GM19395 (cell line): ENCODE results near the gene MGLL.

Source experiments
- ATAC-seq: cut with Tn5 transposase; IDR thresholded peaks from one replicate; pipeline ENCODE4 v1.9.1; 2021; ENCODE audit warnings: mild to moderate bottlenecking, moderate library complexity; ENCODE audit not compliant: unreplicated experiment

The MGLL gene

GRCh38 chr3:127814325-127814781, 8.0 kb downstream of the MGLL start:
- ATAC-seq: no peak

GRCh38 chr3:127812151-127812550, 10.2 kb downstream of the MGLL start:
- ATAC-seq: no peak

- ATAC-seq: no peak
These were observed 10.6 kb downstream of the MGLL start for GRCh38 chr3:127811717-127812116.

GRCh38 chr3:127809611-127810010, 12.7 kb downstream of the MGLL start:
- ATAC-seq: no peak

DNA sequence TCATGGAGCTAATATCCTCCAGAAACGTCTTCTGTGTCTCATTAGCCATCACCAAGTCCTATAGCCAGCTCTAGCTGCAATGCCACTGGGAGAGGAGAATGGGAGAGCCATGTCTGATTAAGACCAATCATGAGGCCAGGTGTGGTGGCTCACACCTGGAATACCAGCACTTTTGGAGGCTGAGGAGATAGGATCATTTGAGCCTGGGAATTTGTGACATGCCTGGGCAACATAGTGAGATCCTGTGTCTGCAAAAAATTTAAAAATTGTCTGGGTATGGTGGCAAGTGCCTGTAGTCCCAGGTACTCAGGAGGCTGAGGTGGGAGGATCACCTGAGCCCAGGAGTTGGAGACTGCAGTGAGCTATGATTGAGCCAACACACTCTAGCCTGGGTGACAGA, 13.1 kb downstream of the MGLL start:
- ATAC-seq: no peak

- ATAC-seq: no peak
These were observed 14.1 kb downstream of the MGLL start for GRCh38 chr3:127808197-127808596.

- no peak for ATAC-seq
These were observed 17.1 kb downstream of the MGLL start for GRCh38 chr3:127805026-127805753.

DNA sequence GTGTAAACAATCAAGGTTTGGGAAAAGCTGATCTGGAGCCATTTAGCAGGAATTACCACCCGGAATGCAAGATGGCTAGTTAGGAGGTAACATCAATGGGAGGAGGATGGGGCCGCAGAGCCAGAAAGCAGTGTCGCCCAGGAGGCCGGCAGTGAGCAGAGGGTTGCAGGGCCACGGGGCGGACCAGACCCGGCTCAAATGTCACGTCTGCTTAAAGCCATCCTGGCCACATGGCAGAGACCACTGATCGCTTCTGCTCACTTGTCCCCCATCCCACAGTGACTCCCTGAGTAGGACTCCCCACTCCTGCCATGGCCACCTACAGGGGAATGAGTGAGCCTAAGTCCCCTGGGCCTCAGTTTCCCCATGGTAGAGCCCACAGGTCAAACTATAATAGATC, 18.2 kb downstream of the MGLL start:
- no peak for ATAC-seq

GRCh38 chr3:127803619-127804018, 18.7 kb downstream of the MGLL start:
- ATAC-seq: no peak

DNA sequence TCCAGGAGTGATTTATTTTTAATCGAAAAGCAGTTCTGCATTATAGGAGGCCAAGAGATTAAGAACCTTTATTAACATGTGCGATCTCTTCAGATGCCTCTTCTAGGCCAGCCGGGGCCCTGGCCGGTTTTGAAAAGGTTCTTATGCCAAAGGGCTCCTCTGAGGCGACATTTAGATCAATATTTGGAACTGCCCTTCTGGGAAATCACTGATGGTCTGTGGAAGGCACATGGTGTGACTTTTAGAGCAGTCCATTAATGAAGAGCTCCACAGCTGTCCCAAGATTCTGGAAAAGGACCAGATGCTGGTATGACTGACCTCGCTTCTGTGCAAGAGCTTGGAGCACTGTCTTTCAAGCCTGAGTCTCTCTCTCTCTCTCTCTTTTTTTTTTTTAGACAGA, 19.7 kb downstream of the MGLL start:
- no peak for ATAC-seq

GRCh38 chr3:127801731-127802313, 20.5 kb downstream of the MGLL start:
- ATAC-seq: no peak

GRCh38 chr3:127800508-127800907, 21.8 kb downstream of the MGLL start:
- ATAC-seq: no peak

- no peak for ATAC-seq
These were observed 22.7 kb downstream of the MGLL start for GRCh38 chr3:127799476-127800222.

DNA sequence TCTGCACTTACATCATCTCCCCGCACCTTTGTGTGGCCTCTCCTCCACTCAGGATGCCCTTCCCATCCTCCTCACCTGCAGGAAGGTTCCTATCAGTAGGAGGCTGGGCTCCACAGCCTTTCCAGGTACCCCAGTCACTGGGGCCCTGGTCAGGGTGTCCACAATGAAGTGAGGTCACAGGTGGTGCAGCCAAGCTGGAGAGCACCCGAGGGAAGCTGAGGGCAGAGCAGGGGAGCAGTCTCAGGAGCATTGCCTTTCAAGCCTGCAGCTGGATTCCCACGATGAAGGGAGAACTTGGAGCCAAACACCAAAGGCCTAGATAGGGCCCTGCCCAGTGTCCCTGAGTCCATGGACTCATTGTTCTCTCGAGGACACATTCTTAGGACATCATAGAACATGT, 23.6 kb downstream of the MGLL start:
- ATAC-seq: no peak

DNA sequence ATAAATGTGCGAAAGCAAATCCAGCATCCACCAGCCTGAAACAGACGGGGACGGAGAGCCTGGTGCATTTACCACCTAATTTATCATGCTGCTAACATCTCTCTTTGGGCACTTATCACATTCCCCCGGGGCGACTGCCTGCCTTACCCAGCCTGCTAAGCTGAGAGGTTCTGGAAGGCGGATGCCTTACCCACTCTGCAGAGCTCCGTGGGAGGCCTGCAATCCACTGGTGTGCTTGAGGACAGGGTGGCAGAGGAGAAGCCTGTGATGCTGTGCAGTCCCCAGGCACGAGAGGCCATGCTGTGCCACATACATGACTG, 25.5 kb downstream of the MGLL start:
- ATAC-seq: no peak

- ATAC-seq: no peak
These were observed 26.1 kb downstream of the MGLL start for GRCh38 chr3:127796045-127796830.

- no peak for ATAC-seq
These were observed 27.3 kb downstream of the MGLL start for GRCh38 chr3:127794972-127795371.

DNA sequence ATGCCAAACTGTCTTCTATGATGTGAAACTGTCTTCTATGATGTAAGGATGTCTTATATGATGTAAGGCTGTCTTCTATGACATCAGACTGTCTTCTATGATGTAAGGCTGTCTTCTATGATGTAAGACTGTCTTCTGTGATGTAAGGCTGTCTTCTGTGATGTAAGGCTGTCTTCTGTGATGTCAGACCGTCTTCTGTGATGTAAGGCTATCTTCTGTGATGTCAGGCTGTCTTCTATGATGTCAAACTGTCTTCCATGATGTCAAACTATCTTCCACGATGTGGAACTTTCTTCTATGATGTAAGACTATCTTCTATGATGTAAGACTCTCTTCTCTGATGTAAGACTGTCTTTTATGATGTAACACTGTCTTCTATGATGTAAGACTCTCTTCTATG, 27.9 kb downstream of the MGLL start:
- ATAC-seq: no peak

DNA sequence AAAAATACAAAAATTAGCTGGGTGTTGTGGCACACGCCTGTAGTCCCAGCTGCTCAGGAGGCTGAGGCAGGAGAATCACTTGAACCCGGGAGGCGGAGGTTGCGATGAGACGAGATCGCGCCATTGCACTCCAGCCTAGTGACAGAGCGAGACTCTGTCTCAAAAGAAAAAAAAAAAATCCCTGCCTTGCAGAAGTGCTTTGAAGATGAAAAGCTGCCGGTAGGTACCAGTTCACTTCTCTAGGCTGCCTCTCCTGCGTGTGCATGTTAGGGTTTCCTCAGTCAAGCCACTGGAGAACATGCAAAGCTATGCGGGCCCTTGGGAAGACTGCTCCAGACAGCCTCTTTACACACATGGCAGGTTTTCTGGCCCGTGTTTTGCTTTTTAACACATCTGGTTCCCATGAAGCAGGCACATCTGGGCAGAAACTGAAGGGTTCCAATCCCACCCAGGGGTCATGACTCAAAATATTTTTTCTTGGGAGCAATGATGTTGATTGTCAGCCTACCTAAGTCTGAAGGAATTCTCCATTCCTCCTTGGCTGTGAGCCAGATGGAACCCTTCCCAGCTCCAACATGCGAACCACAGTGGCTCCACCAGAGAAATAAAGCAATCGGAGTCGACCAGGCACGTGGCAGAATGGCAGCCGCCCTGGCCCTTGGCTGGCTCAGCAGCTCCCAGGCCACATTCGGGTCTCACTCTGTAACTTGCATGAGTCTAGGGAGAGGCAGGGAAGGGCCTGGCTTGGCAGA, 29.6 kb downstream of the MGLL start:
- ATAC-seq: no peak

GRCh38 chr3:127791221-127791913, 30.9 kb downstream of the MGLL start:
- ATAC-seq: peak; percentile 92
